ENCODE results near the gene SLC26A2.

The SLC26A2 gene

GRCh38 chr5:149962601-149963300, 2.2 kb downstream of the SLC26A2 start:
- no peak for DNase-seq

GRCh38 chr5:149963729-149964128, 3.2 kb downstream of the SLC26A2 start:
- no peak for DNase-seq

- DNase-seq = no peak
Measured at GRCh38 chr5:149966946-149967345, 6.4 kb downstream of the SLC26A2 start.

GRCh38 chr5:149969181-149969930, 8.8 kb downstream of the SLC26A2 start:
- DNase-seq = no peak

GRCh38 chr5:149975409-149975808, 14.9 kb downstream of the SLC26A2 start:
- DNase-seq = no peak

- DNase-seq = no peak
Measured at GRCh38 chr5:149979896-149980295, 19.3 kb downstream of the SLC26A2 start.

- DNase-seq = no peak
Measured at GRCh38 chr5:149981206-149981605, 20.6 kb downstream of the SLC26A2 start.

GRCh38 chr5:149982505-149982904, 21.9 kb downstream of the SLC26A2 start:
- no peak for DNase-seq

GRCh38 chr5:149988126-149988525, 27.6 kb downstream of the SLC26A2 start:
- DNase-seq = no peak

GRCh38 chr5:149990518-149991376, 30.2 kb downstream of the SLC26A2 start:
- peak; percentile 52 for DNase-seq

GRCh38 chr5:149993471-149993870, 32.9 kb downstream of the SLC26A2 start:
- DNase-seq = no peak

- DNase-seq = no peak
Measured at GRCh38 chr5:149995385-149996204, 35.0 kb downstream of the SLC26A2 start.

GRCh38 chr5:149996205-149996890, 35.8 kb downstream of the SLC26A2 start:
- DNase-seq = no peak

GRCh38 chr5:149998281-149998680, 37.7 kb downstream of the SLC26A2 start:
- no peak for DNase-seq

GRCh38 chr5:149999359-149999758, 38.8 kb downstream of the SLC26A2 start:
- DNase-seq = no peak

GRCh38 chr5:149999866-150000255, 39.3 kb downstream of the SLC26A2 start:
- DNase-seq = no peak

- peak; percentile 75 for DNase-seq
Measured at GRCh38 chr5:150000256-150000989, 39.9 kb downstream of the SLC26A2 start, which contains the start of the genes HMGXB3 and TIGD6. TSS of gene HMGXB3 (plus strand) at chr5:150000739. CDS start at chr5:150004853, 4,114 bp downstream. TSS of gene TIGD6 (minus strand) at chr5:150000654. CDS start at chr5:149996348, 4,306 bp downstream.

GRCh38 chr5:150000990-150001659, 40.6 kb downstream of the SLC26A2 start:
- DNase-seq = no peak

- peak; percentile 2 for DNase-seq
Measured at GRCh38 chr5:150001660-150002486, 41.3 kb downstream of the SLC26A2 start.
